Parathyroid adenoma (tissue), 2 donors: ENCODE measurements around the gene NR1I2.

ENCODE experiments used
- H2AFZ ChIP-seq: fragments of 300-600 bp; sonication (generic); one replicate; pipeline ENCODE4 v1.7.0; 2017; ENCODE audit warnings: antibody characterized with exemption, mild to moderate bottlenecking
- H3K27ac ChIP-seq: fragments of 300-600 bp; sonication (generic); one replicate; pipeline ENCODE4 v1.7.0; 2017
- H3K27me3 ChIP-seq: fragments of 300-600 bp; sonication (generic); one replicate; pipeline ENCODE4 v1.7.0; 2017; ENCODE audit warnings: low read length; ENCODE audit not compliant: control insufficient read depth, insufficient read depth
- H3K36me3 ChIP-seq: fragments of 300-600 bp; sonication (generic); one replicate; pipeline ENCODE4 v1.7.0; 2017; ENCODE audit warnings: low read length; ENCODE audit not compliant: control insufficient read depth, insufficient read depth
- H3K4me1 ChIP-seq: fragments of 300-600 bp; sonication (generic); one replicate; pipeline ENCODE4 v1.7.0; 2017; ENCODE audit warnings: control low read depth
- H3K4me2 ChIP-seq: fragments of 300-600 bp; sonication (generic); one replicate; pipeline ENCODE4 v1.7.0; 2017; ENCODE audit warnings: low read length
- H3K4me3 ChIP-seq: fragments of 300-600 bp; sonication (generic); one replicate; pipeline ENCODE4 v1.7.0; 2017; ENCODE audit warnings: low read depth, low read length
- H3K79me2 ChIP-seq: fragments of 300-600 bp; sonication (generic); one replicate; pipeline ENCODE4 v1.7.0; 2017; ENCODE audit warnings: control low read depth
- H3K9ac ChIP-seq: fragments of 300-600 bp; sonication (generic); one replicate; pipeline ENCODE4 v1.7.0; 2017; ENCODE audit warnings: mild to moderate bottlenecking
- H3K9me3 ChIP-seq: fragments of 300-600 bp; sonication (generic); one replicate; pipeline ENCODE4 v1.7.0; 2017; ENCODE audit warnings: low read length; ENCODE audit not compliant: control insufficient read depth
- TF ChIP-seq, protein P1 (sequence below): fragments of 300-600 bp; sonication (generic); IDR thresholded peaks from one replicate; pipeline ENCODE4 v1.7.0; 2017; ENCODE audit warnings: antibody characterized with exemption, mild to moderate bottlenecking
- donor health status: primary hyperparathyroidism.

NR1I2 gene

DNA sequence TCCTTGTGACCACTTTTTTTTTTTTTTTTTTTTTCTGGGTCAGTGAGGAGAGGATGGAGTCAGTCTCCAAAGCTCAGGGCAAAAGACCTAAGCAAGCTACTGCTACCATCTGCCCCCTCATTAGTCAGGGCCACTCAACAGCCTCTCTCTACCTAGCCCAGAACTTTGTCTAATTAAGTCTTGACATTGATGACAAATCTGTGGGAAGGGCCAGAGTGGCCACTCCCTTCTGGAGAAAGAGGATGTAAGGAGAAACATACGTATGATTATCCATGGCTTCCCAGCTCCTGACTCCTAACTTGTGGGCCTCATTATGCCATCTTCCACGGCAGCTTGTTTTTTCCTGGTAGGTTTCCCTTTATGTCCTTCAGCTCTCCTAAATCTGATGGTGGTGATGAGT, 37.9 kb downstream of the NR1I2 start:
- TF ChIP-seq, protein P1, sequence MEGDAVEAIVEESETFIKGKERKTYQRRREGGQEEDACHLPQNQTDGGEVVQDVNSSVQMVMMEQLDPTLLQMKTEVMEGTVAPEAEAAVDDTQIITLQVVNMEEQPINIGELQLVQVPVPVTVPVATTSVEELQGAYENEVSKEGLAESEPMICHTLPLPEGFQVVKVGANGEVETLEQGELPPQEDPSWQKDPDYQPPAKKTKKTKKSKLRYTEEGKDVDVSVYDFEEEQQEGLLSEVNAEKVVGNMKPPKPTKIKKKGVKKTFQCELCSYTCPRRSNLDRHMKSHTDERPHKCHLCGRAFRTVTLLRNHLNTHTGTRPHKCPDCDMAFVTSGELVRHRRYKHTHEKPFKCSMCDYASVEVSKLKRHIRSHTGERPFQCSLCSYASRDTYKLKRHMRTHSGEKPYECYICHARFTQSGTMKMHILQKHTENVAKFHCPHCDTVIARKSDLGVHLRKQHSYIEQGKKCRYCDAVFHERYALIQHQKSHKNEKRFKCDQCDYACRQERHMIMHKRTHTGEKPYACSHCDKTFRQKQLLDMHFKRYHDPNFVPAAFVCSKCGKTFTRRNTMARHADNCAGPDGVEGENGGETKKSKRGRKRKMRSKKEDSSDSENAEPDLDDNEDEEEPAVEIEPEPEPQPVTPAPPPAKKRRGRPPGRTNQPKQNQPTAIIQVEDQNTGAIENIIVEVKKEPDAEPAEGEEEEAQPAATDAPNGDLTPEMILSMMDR = no peak
- Histone ChIP-seq H3K4me2 (no peak overlapping the region), H2AFZ (no peak overlapping the region), H3K9ac (no peak overlapping the region), H3K4me3 (no peak overlapping the region), H3K79me2 (no peaks in the 10 kb centered on the region), H3K27ac (no peak overlapping the region), H3K9me3 (no peaks in the 10 kb centered on the region), H3K4me1 (no peaks in the 10 kb centered on the region), H3K36me3 (no peaks in the 10 kb centered on the region), H3K27me3 (no peaks in the 10 kb centered on the region)

DNA sequence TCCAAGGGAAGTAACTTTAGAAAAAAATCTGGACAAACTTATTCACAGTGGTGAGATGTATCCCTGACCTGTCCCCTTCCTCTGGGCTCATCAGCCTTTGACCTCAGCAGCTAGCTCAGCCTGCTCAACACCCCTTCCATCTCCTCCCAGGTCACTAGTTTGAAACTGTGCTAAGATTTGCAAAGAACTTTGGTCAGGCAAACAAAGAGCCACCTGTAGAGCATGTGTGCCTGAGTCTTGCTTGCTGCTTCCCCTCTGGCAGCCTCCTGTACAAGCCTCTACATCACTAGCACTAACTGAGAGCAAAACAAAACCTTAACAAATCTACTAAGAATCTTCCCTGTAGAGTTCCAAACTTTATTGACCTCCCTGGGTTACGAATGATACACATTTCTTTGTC, 43.9 kb downstream of the NR1I2 start:
- Histone ChIP-seq H3K9ac (no peak overlapping the region), H3K4me3 (no peak overlapping the region), H3K27me3 (no peaks in the 10 kb centered on the region), H2AFZ (no peak overlapping the region), H3K4me1 (no peaks in the 10 kb centered on the region), H3K4me2 (no peak overlapping the region), H3K79me2 (no peaks in the 10 kb centered on the region), H3K9me3 (no peaks in the 10 kb centered on the region), H3K27ac (no peak overlapping the region), H3K36me3 (no peaks in the 10 kb centered on the region)
- TF ChIP-seq, protein P1 = no peak

DNA sequence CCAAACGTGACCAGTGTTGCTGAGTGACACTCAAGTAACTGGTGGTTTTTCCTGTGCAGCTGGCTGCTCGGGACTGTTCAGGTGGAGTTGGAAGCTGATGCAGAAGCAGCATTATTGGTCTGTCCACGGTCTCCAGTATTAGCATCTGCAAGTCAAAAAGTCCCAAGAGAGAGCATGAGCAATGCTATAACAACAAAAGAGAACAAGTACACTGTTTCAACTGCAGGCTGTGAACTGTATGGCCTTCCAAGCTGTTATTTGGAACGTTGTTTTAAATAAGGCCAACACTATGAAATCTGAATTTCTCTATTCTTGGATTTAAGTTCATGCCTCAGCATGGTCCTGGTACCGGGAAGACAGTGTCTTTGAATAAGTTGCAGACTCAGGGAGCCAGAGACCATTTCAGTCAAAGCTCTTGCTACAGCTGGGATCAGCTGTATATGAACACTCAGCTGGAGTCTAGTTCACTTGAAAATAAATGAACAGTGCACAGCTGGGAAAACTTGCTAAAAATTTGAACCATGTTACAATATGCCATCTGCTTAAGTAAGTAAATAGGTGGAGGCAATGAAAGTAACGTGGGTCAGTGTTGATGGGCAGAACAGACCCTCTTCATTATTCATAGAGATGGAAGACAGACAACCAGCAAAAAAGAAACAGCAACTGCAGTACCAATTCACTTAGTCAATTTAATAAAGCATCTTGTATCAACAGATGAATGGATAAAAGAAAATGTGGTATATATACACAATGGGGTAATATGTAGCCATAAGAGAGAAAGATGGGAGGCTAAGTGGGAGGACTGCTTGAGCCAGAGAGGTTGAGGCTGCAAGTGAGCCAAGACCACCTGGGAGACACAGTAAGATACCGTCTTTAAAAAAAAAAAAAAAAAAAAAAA, 45.1 kb downstream of the NR1I2 start:
- Histone ChIP-seq H3K27ac (no peak overlapping the region), H3K4me1 (no peaks in the 10 kb centered on the region), H3K9me3 (no peaks in the 10 kb centered on the region), H3K27me3 (no peaks in the 10 kb centered on the region), H3K36me3 (no peaks in the 10 kb centered on the region), H2AFZ (no peak overlapping the region), H3K4me2 (no peak overlapping the region), H3K9ac (no peak overlapping the region), H3K4me3 (no peak overlapping the region), H3K79me2 (no peaks in the 10 kb centered on the region)
- TF ChIP-seq, protein P1 = no peak

DNA sequence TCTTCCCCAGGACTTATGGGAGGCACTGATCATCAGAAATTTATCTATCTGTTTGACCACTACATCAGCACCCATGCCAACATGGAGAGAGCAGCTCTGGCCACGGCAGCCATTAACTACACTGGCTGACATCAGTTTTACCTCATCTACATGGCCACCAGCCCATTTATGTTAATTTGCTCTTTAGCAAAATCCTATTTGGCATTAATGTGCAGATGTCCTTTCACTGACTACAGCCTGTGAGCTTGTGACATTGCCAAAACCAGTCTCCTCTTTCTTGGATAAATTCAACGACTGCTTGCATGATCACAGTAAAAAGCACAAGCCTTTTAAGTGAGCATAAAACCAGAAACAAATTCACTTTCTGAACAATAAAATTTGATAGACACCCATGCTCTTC, 47.5 kb downstream of the NR1I2 start:
- Histone ChIP-seq H3K9ac (no peak overlapping the region), H2AFZ (no peak overlapping the region), H3K79me2 (no peaks in the 10 kb centered on the region), H3K4me2 (no peak overlapping the region), H3K9me3 (no peaks in the 10 kb centered on the region), H3K36me3 (no peaks in the 10 kb centered on the region), H3K27ac (no peak overlapping the region), H3K27me3 (no peaks in the 10 kb centered on the region), H3K4me3 (no peak overlapping the region), H3K4me1 (no peaks in the 10 kb centered on the region)
- TF ChIP-seq, protein P1 = no peak

DNA sequence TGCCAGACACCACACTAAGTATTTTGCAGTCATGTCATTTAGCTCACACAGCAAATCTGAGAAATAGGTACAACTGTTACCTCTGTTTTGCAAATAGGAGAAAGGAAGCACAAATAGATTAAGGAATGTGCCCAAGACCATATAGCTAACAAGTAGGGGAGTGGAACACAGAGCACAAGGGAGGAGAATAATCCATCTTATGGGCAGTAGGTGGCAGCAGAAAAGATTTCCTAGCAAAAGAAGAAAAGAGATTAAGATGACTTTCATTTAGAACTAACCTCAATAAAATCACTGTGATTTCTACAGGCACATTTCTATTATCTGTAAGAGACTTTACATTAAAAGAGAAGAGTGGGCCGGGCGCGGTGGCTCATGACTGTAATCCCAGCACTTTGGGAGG, 49.1 kb downstream of the NR1I2 start:
- no peak overlapping the region for H3K27ac ChIP-seq
- no peak overlapping the region for H2AFZ ChIP-seq
- TF ChIP-seq, protein P1 = no peak
- no peaks in the 10 kb centered on the region for H3K9me3 ChIP-seq
- no peaks in the 10 kb centered on the region for H3K36me3 ChIP-seq
- H3K27me3 ChIP-seq = no peaks in the 10 kb centered on the region
- H3K4me3 ChIP-seq = no peak overlapping the region
- no peaks in the 10 kb centered on the region for H3K79me2 ChIP-seq
- no peak overlapping the region for H3K9ac ChIP-seq
- peaks cover 2% of the 10 kb centered on the region for H3K4me1 ChIP-seq
- H3K4me2 ChIP-seq = no peak overlapping the region
